Calu3 (cell line): ENCODE measurements around the gene ZBED4. TPM values are rescaled to one million over a fixed set of nuclear protein-coding genes. Genes with fewer than 3 reads are reported as not detected.

Source experiments
- BruUV-seq: library from RNA; stranded (reverse); fragments of 400-500 nt; replicated peaks from 2 replicates; lab custom pipeline; 2021; lab: Mats Ljungman, UMichigan
- CTCF ChIA-PET: fragments of 300-600 bp; sonication (Branson Sonifier 250); formaldehyde crosslinking; loops from one replicate; lab custom pipeline; 2022; ENCODE audit warnings: antibody characterized with exemption; lab: Charles Lee
- DNase-seq: peaks from one replicate; pipeline ENCODE4 v3.0.0; 2022
- H3K27ac Mint-ChIP-seq: one replicate; pipeline ENCODE4 v1.8.0; 2022; ENCODE audit warnings: mixed read lengths; ENCODE audit not compliant: unreplicated experiment
- H3K27me3 Mint-ChIP-seq: one replicate; pipeline ENCODE4 v1.8.0; 2022; ENCODE audit warnings: mixed read lengths; ENCODE audit not compliant: unreplicated experiment
- H3K36me3 Mint-ChIP-seq: one replicate; pipeline ENCODE4 v1.8.0; 2022; ENCODE audit warnings: mild to moderate bottlenecking, moderate library complexity, mixed read lengths; ENCODE audit not compliant: insufficient read depth, unreplicated experiment
- H3K4me1 Mint-ChIP-seq: one replicate; pipeline ENCODE4 v1.8.0; 2022; ENCODE audit warnings: mild to moderate bottlenecking, low read depth, mixed read lengths; ENCODE audit not compliant: unreplicated experiment
- H3K4me3 Mint-ChIP-seq: one replicate; pipeline ENCODE4 v1.8.0; 2022; ENCODE audit warnings: mild to moderate bottlenecking, low read depth, moderate library complexity, mixed read lengths; ENCODE audit not compliant: unreplicated experiment
- H3K9me3 Mint-ChIP-seq: one replicate; pipeline ENCODE4 v1.8.0; 2022; ENCODE audit warnings: low read depth, mixed read lengths; ENCODE audit not compliant: unreplicated experiment
- CTCF ChIP-seq: fragments of 200-600 bp; IDR thresholded peaks from one replicate; pipeline ENCODE4 v1.8.0; 2022; ENCODE audit warnings: antibody characterized with exemption; ENCODE audit not compliant: unreplicated experiment
- intact Hi-C: fragments of 100-400 bp; cut with micrococcal nuclease; formaldehyde crosslinking; loops from one replicate; pipeline ENCODE4 v1.10.0; 2022; ENCODE audit not compliant: unreplicated experiment
- total RNA-seq: library from RNA; stranded (reverse); gene quantifications from 2 replicates; pipeline ENCODE4 v1.2.3, GENCODE V29; 2022

The ZBED4 gene
- total RNA-seq, 1 experiment from 2014 or later: 30.0 TPM

- Mint-ChIP-seq H3K4me1 (no peaks in the 10 kb centered on the region), H3K9me3 (no peaks in the 10 kb centered on the region), H3K27me3 (no peaks in the 10 kb centered on the region), H3K36me3 (peaks cover 66% of the 10 kb centered on the region), H3K4me3 (no peak overlapping the region), H3K27ac (no peak overlapping the region)
- TF ChIP-seq CTCF: no peak
- intact Hi-C loops: no loop called here
- BruUV-seq: no TSS peak
- CTCF ChIA-PET: no interaction called here
- no peak for DNase-seq
Observed at GRCh38 chr22:49906799-49907290, 53.2 kb downstream of the ZBED4 start.

- Mint-ChIP-seq H3K4me3 (no peak overlapping the region), H3K27ac (no peak overlapping the region), H3K4me1 (no peaks in the 10 kb centered on the region), H3K36me3 (peaks cover 65% of the 10 kb centered on the region), H3K9me3 (no peaks in the 10 kb centered on the region), H3K27me3 (no peaks in the 10 kb centered on the region)
- BruUV-seq: no TSS peak
- CTCF ChIA-PET: no interaction called here
- no peak for TF ChIP-seq CTCF
- intact Hi-C loops: no loop called here
- no peak for DNase-seq
Observed at GRCh38 chr22:49907807-49908206, 54.2 kb downstream of the ZBED4 start.

GRCh38 chr22:49909476-49910205 lies 56.0 kb downstream of the ZBED4 start:
- intact Hi-C loops: loop anchor here (10.0 kb wide), 1 partner anchor 145 kb away; no protein-coding TSS in a partner anchor
- H3K27ac Mint-ChIP-seq: no peak overlapping the region
- BruUV-seq: no TSS peak
- CTCF ChIA-PET: no interaction called here
- DNase-seq: no peak
- peaks cover 53% of the 10 kb centered on the region for H3K36me3 Mint-ChIP-seq
- H3K27me3 Mint-ChIP-seq: no peaks in the 10 kb centered on the region
- no peak overlapping the region for H3K4me3 Mint-ChIP-seq
- no peaks in the 10 kb centered on the region for H3K9me3 Mint-ChIP-seq
- no peaks in the 10 kb centered on the region for H3K4me1 Mint-ChIP-seq
- TF ChIP-seq CTCF: no peak

GRCh38 chr22:49910229-49911155 lies 56.8 kb downstream of the ZBED4 start:
- H3K9me3 Mint-ChIP-seq: no peaks in the 10 kb centered on the region
- no peak overlapping the region for H3K27ac Mint-ChIP-seq
- H3K4me3 Mint-ChIP-seq: no peak overlapping the region
- H3K4me1 Mint-ChIP-seq: no peaks in the 10 kb centered on the region
- no peaks in the 10 kb centered on the region for H3K27me3 Mint-ChIP-seq
- peaks cover 47% of the 10 kb centered on the region for H3K36me3 Mint-ChIP-seq
- BruUV-seq: no TSS peak
- no peak for DNase-seq
- intact Hi-C loops: loop anchor here (10.0 kb wide), 1 partner anchor 146 kb away; no protein-coding TSS in a partner anchor
- TF ChIP-seq CTCF: no peak
- CTCF ChIA-PET: no interaction called here
